ENCODE data around the gene PTPRM.

PTPRM gene

GRCh38 chr18:7669361-7669760, 102.2 kb downstream of the PTPRM start:
- Histone ChIP-seq H3K4me1 (ENCODE audit: insufficient read depth, insufficient read length) (no peaks in the 10 kb centered on the region), H3K27me3 (ENCODE audit: insufficient read depth, insufficient read length) (no peaks in the 10 kb centered on the region), H3K9ac (ENCODE audit: insufficient read length, low read depth) (no peak overlapping the region), H3K9me3 (ENCODE audit: insufficient read depth, low read length) (no peaks in the 10 kb centered on the region), H3K36me3 (ENCODE audit: insufficient read depth, insufficient read length, low read length) (no peaks in the 10 kb centered on the region), H3K4me3 (ENCODE audit: insufficient read length, low read depth) (no peak overlapping the region)
- TF ChIP-seq ZNF274 (IDR thresholded peaks at IDR 0.05; ENCODE audit: low read depth, low read length) (no peak), YY1 (IDR thresholded peaks at IDR 0.05; ENCODE audit: insufficient read depth, insufficient read length) (no peak), SUZ12 (IDR thresholded peaks at IDR 0.05; ENCODE audit: extremely low read depth, insufficient read depth, insufficient read length) (no peak)
- DNase-seq (ENCODE audit: low read depth, low spot score), result no peak

- TF ChIP-seq YY1 (IDR thresholded peaks at IDR 0.05; ENCODE audit: insufficient read depth, insufficient read length), result no peak
- TF ChIP-seq ZNF274 (IDR thresholded peaks at IDR 0.05; ENCODE audit: low read depth, low read length), result no peak
- no peak for TF ChIP-seq SUZ12 (IDR thresholded peaks at IDR 0.05; ENCODE audit: extremely low read depth, insufficient read depth, insufficient read length)
- DNase-seq (ENCODE audit: low read depth, low spot score), result no peak
- no peaks in the 10 kb centered on the region for H3K9me3 ChIP-seq (ENCODE audit: insufficient read depth, low read length)
- no peaks in the 10 kb centered on the region for H3K36me3 ChIP-seq (ENCODE audit: insufficient read depth, insufficient read length, low read length)
- no peak overlapping the region for H3K4me3 ChIP-seq (ENCODE audit: insufficient read length, low read depth)
- H3K27me3 ChIP-seq (ENCODE audit: insufficient read depth, insufficient read length), result no peaks in the 10 kb centered on the region
- no peaks in the 10 kb centered on the region for H3K4me1 ChIP-seq (ENCODE audit: insufficient read depth, insufficient read length)
- no peak overlapping the region for H3K9ac ChIP-seq (ENCODE audit: insufficient read length, low read depth)
These were observed 104.0 kb downstream of the PTPRM start for GRCh38 chr18:7671105-7671504.

- Histone ChIP-seq H3K4me1 (ENCODE audit: insufficient read depth, insufficient read length) (no peaks in the 10 kb centered on the region), H3K9me3 (ENCODE audit: insufficient read depth, low read length) (no peaks in the 10 kb centered on the region), H3K27me3 (ENCODE audit: insufficient read depth, insufficient read length) (no peaks in the 10 kb centered on the region), H3K4me3 (ENCODE audit: insufficient read length, low read depth) (no peak overlapping the region), H3K36me3 (ENCODE audit: insufficient read depth, insufficient read length, low read length) (no peaks in the 10 kb centered on the region), H3K9ac (ENCODE audit: insufficient read length, low read depth) (no peak overlapping the region)
- DNase-seq (ENCODE audit: low read depth, low spot score), result no peak
- TF ChIP-seq ZNF274 (IDR thresholded peaks at IDR 0.05; ENCODE audit: low read depth, low read length) (no peak), SUZ12 (IDR thresholded peaks at IDR 0.05; ENCODE audit: extremely low read depth, insufficient read depth, insufficient read length) (no peak), YY1 (IDR thresholded peaks at IDR 0.05; ENCODE audit: insufficient read depth, insufficient read length) (no peak)
These were observed 109.2 kb downstream of the PTPRM start for GRCh38 chr18:7676253-7676873.

GRCh38 chr18:7677001-7677400, 109.9 kb downstream of the PTPRM start:
- no peaks in the 10 kb centered on the region for H3K9me3 ChIP-seq (ENCODE audit: insufficient read depth, low read length)
- H3K9ac ChIP-seq (ENCODE audit: insufficient read length, low read depth), result no peak overlapping the region
- no peaks in the 10 kb centered on the region for H3K27me3 ChIP-seq (ENCODE audit: insufficient read depth, insufficient read length)
- H3K4me3 ChIP-seq (ENCODE audit: insufficient read length, low read depth), result no peak overlapping the region
- TF ChIP-seq YY1 (IDR thresholded peaks at IDR 0.05; ENCODE audit: insufficient read depth, insufficient read length), result no peak
- no peak for TF ChIP-seq SUZ12 (IDR thresholded peaks at IDR 0.05; ENCODE audit: extremely low read depth, insufficient read depth, insufficient read length)
- no peak for TF ChIP-seq ZNF274 (IDR thresholded peaks at IDR 0.05; ENCODE audit: low read depth, low read length)
- no peaks in the 10 kb centered on the region for H3K36me3 ChIP-seq (ENCODE audit: insufficient read depth, insufficient read length, low read length)
- DNase-seq (ENCODE audit: low read depth, low spot score), result no peak
- no peaks in the 10 kb centered on the region for H3K4me1 ChIP-seq (ENCODE audit: insufficient read depth, insufficient read length)

GRCh38 chr18:7677424-7677823, 110.3 kb downstream of the PTPRM start:
- H3K9me3 ChIP-seq (ENCODE audit: insufficient read depth, low read length), result no peaks in the 10 kb centered on the region
- no peak for TF ChIP-seq SUZ12 (IDR thresholded peaks at IDR 0.05; ENCODE audit: extremely low read depth, insufficient read depth, insufficient read length)
- no peak for TF ChIP-seq YY1 (IDR thresholded peaks at IDR 0.05; ENCODE audit: insufficient read depth, insufficient read length)
- TF ChIP-seq ZNF274 (IDR thresholded peaks at IDR 0.05; ENCODE audit: low read depth, low read length), result no peak
- no peak overlapping the region for H3K9ac ChIP-seq (ENCODE audit: insufficient read length, low read depth)
- H3K4me1 ChIP-seq (ENCODE audit: insufficient read depth, insufficient read length), result no peaks in the 10 kb centered on the region
- DNase-seq (ENCODE audit: low read depth, low spot score), result no peak
- H3K36me3 ChIP-seq (ENCODE audit: insufficient read depth, insufficient read length, low read length), result no peaks in the 10 kb centered on the region
- no peaks in the 10 kb centered on the region for H3K27me3 ChIP-seq (ENCODE audit: insufficient read depth, insufficient read length)
- H3K4me3 ChIP-seq (ENCODE audit: insufficient read length, low read depth), result no peak overlapping the region

- H3K9ac ChIP-seq (ENCODE audit: insufficient read length, low read depth), result no peak overlapping the region
- H3K9me3 ChIP-seq (ENCODE audit: insufficient read depth, low read length), result no peaks in the 10 kb centered on the region
- no peak for DNase-seq (ENCODE audit: low read depth, low spot score)
- H3K4me3 ChIP-seq (ENCODE audit: insufficient read length, low read depth), result no peak overlapping the region
- no peaks in the 10 kb centered on the region for H3K27me3 ChIP-seq (ENCODE audit: insufficient read depth, insufficient read length)
- no peaks in the 10 kb centered on the region for H3K36me3 ChIP-seq (ENCODE audit: insufficient read depth, insufficient read length, low read length)
- TF ChIP-seq YY1 (IDR thresholded peaks at IDR 0.05; ENCODE audit: insufficient read depth, insufficient read length) (no peak), ZNF274 (IDR thresholded peaks at IDR 0.05; ENCODE audit: low read depth, low read length) (no peak), SUZ12 (IDR thresholded peaks at IDR 0.05; ENCODE audit: extremely low read depth, insufficient read depth, insufficient read length) (no peak)
- no peaks in the 10 kb centered on the region for H3K4me1 ChIP-seq (ENCODE audit: insufficient read depth, insufficient read length)
These were observed 111.3 kb downstream of the PTPRM start for GRCh38 chr18:7678389-7678788.

GRCh38 chr18:7678801-7679200, 111.7 kb downstream of the PTPRM start:
- no peak for DNase-seq (ENCODE audit: low read depth, low spot score)
- Histone ChIP-seq H3K36me3 (ENCODE audit: insufficient read depth, insufficient read length, low read length) (no peaks in the 10 kb centered on the region), H3K9me3 (ENCODE audit: insufficient read depth, low read length) (no peaks in the 10 kb centered on the region), H3K4me3 (ENCODE audit: insufficient read length, low read depth) (no peak overlapping the region), H3K9ac (ENCODE audit: insufficient read length, low read depth) (no peak overlapping the region), H3K4me1 (ENCODE audit: insufficient read depth, insufficient read length) (no peaks in the 10 kb centered on the region), H3K27me3 (ENCODE audit: insufficient read depth, insufficient read length) (no peaks in the 10 kb centered on the region)
- TF ChIP-seq YY1 (IDR thresholded peaks at IDR 0.05; ENCODE audit: insufficient read depth, insufficient read length), result no peak
